Astrocyte (in vitro differentiated cells and primary cell): Measurements from ENCODE around the gene ODF4. TPM values are rescaled to one million over a fixed set of nuclear protein-coding genes. Genes with fewer than 3 reads are reported as not detected.
A peak's percentile ranks its signal among the peaks of the same experiment; 100 is the strongest.

Experiments used
- DNase-seq: peaks from one replicate; pipeline ENCODE4 v3.0.0-alpha.2; 2010; ENCODE audit warnings: low read depth
- FAIRE-seq: peaks from 2 replicates; lab custom pipeline; 2011; peaks lifted over from hg19 to GRCh38; lab: Jason Lieb, UNC
- H2AFZ ChIP-seq: 2 replicates; pipeline ENCODE4 v1.6.0; 2012; ENCODE audit warnings: low read depth, low read length, inconsistent platforms
- H3K27ac ChIP-seq: 2 replicates; pipeline ENCODE4 v1.5.1; 2011; ENCODE audit warnings: low read depth, low read length, inconsistent platforms
- H3K27me3 ChIP-seq: 2 replicates; pipeline ENCODE4 v1.6.0; 2011; ENCODE audit warnings: low read length, inconsistent platforms; ENCODE audit not compliant: insufficient read depth
- H3K36me3 ChIP-seq: 2 replicates; pipeline ENCODE4 v1.5.1; 2011; ENCODE audit warnings: low read length, inconsistent platforms; ENCODE audit not compliant: insufficient read depth
- H3K4me1 ChIP-seq: 2 replicates; pipeline ENCODE4 v1.5.1; 2011; ENCODE audit warnings: low read length, inconsistent platforms; ENCODE audit not compliant: insufficient read depth
- H3K4me2 ChIP-seq: 2 replicates; pipeline ENCODE4 v1.6.0; 2012; ENCODE audit warnings: low read length, inconsistent platforms
- H3K4me3 ChIP-seq: 2 replicates; pipeline ENCODE4 v1.5.1; 2011; ENCODE audit warnings: low read depth, mild to moderate bottlenecking, low read length, inconsistent platforms; ENCODE audit not compliant: insufficient read depth
- H3K79me2 ChIP-seq: 2 replicates; pipeline ENCODE4 v1.6.0; 2012; ENCODE audit warnings: mild to moderate bottlenecking, low read length, inconsistent platforms; ENCODE audit not compliant: insufficient read depth
- H3K9ac ChIP-seq: 2 replicates; pipeline ENCODE4 v1.6.0; 2012; ENCODE audit warnings: mild to moderate bottlenecking, low read length, inconsistent platforms
- H3K9me3 ChIP-seq: 2 replicates; pipeline ENCODE4 v1.5.1; 2012; ENCODE audit warnings: low read depth, mild to moderate bottlenecking, low read length, inconsistent platforms; ENCODE audit not compliant: insufficient read depth
- H4K20me1 ChIP-seq: 2 replicates; pipeline ENCODE4 v1.6.0; 2012; ENCODE audit warnings: low read length, inconsistent platforms; ENCODE audit not compliant: insufficient read depth
- H3K27ac Mint-ChIP-seq: one replicate; pipeline ENCODE4 v1.8.0; 2021; ENCODE audit warnings: mild to moderate bottlenecking, mixed read lengths; ENCODE audit not compliant: unreplicated experiment
- H3K27me3 Mint-ChIP-seq: one replicate; pipeline ENCODE4 v1.8.0; 2021; ENCODE audit warnings: low read depth, mixed read lengths; ENCODE audit not compliant: unreplicated experiment
- H3K36me3 Mint-ChIP-seq: one replicate; pipeline ENCODE4 v1.8.0; 2021; ENCODE audit warnings: low read depth, mixed read lengths; ENCODE audit not compliant: unreplicated experiment
- H3K4me1 Mint-ChIP-seq: one replicate; pipeline ENCODE4 v1.8.0; 2021; ENCODE audit warnings: low read depth, mixed read lengths; ENCODE audit not compliant: unreplicated experiment
- H3K4me3 Mint-ChIP-seq: one replicate; pipeline ENCODE4 v1.8.0; 2021; ENCODE audit warnings: mild to moderate bottlenecking, moderate library complexity, mixed read lengths; ENCODE audit not compliant: unreplicated experiment
- H3K9me3 Mint-ChIP-seq: one replicate; pipeline ENCODE4 v1.8.0; 2021; ENCODE audit warnings: mild to moderate bottlenecking, mixed read lengths; ENCODE audit not compliant: unreplicated experiment
- EZH2 ChIP-seq: IDR thresholded peaks from 2 replicates; pipeline ENCODE4 v1.6.1; 2012; ENCODE audit warnings: mild to moderate bottlenecking, low read length, inconsistent platforms; ENCODE audit not compliant: insufficient read depth
- total RNA-seq: library from RNA; stranded (reverse); gene quantifications from 2 replicates; pipeline ENCODE4 v1.2.1, GENCODE V29; 2021
- TF ChIP-seq, protein P1 (sequence below): IDR thresholded peaks from 2 replicates; pipeline ENCODE4 v1.5.1; 2011; ENCODE audit warnings: low read depth, mild to moderate bottlenecking, inconsistent platforms, low read length, moderate library complexity; ENCODE audit not compliant: insufficient read depth

Gene ODF4
- total RNA-seq, 1 donor from 2014 or later = not detected

DNA sequence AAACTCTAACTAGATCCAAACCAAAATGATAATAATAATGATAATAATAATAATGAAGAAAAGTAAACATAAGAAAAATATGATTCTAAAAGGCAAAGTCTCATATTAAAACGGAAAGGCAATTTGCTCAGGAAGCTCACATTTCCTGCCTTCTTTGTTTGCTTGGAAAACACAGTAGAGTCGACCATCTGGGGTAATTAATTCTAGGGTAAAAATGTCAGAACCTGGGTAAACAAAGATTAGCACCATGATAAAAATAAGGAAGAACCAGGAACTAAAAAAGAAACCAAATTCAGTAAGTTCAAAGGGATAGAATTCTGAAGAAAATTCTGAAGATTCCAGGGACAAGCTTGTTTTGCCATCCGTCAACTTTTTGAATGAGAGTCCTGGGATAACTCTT lies 20.6 kb downstream of the ODF4 start:
- H2AFZ ChIP-seq = no peak overlapping the region
- Mint-ChIP-seq H3K4me3 (no peak overlapping the region), H3K27ac (peak overlapping the region; percentile 94), H3K36me3 (no peaks in the 10 kb centered on the region), H3K9me3 (no peaks in the 10 kb centered on the region), H3K27me3 (no peaks in the 10 kb centered on the region), H3K4me1 (peaks cover 34% of the 10 kb centered on the region)
- peaks cover 6% of the 10 kb centered on the region for H3K4me1 ChIP-seq
- no peaks in the 10 kb centered on the region for H3K27me3 ChIP-seq
- H4K20me1 ChIP-seq = no peaks in the 10 kb centered on the region
- no peak for FAIRE-seq
- no peak overlapping the region for H3K9ac ChIP-seq
- no peaks in the 10 kb centered on the region for H3K9me3 ChIP-seq
- H3K4me3 ChIP-seq = no peak overlapping the region
- no peak for TF ChIP-seq EZH2
- TF ChIP-seq, protein P1, sequence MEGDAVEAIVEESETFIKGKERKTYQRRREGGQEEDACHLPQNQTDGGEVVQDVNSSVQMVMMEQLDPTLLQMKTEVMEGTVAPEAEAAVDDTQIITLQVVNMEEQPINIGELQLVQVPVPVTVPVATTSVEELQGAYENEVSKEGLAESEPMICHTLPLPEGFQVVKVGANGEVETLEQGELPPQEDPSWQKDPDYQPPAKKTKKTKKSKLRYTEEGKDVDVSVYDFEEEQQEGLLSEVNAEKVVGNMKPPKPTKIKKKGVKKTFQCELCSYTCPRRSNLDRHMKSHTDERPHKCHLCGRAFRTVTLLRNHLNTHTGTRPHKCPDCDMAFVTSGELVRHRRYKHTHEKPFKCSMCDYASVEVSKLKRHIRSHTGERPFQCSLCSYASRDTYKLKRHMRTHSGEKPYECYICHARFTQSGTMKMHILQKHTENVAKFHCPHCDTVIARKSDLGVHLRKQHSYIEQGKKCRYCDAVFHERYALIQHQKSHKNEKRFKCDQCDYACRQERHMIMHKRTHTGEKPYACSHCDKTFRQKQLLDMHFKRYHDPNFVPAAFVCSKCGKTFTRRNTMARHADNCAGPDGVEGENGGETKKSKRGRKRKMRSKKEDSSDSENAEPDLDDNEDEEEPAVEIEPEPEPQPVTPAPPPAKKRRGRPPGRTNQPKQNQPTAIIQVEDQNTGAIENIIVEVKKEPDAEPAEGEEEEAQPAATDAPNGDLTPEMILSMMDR = no peak
- H3K27ac ChIP-seq = no peak overlapping the region
- H3K79me2 ChIP-seq = no peaks in the 10 kb centered on the region
- no peak for DNase-seq
- no peaks in the 10 kb centered on the region for H3K36me3 ChIP-seq
- H3K4me2 ChIP-seq = peak overlapping the region; percentile 62

DNA sequence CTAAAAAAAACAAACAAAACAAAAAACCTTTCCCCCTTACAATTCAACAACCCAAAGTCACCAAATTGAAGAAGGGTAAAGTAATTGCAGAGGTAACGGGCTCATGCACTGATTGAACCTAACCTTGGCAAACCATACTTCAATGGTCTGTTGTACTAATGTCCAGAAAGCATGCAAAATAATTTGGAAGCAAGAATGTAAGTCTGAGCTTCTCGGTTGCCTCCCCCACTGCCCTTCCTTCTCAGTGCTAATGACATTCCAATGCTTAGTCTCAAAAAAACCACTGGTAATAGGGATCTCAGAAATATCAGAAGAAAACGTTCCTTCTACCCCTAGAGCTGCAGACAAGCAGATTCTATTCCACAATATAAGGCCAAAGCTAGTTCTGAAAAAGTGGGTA lies 21.1 kb downstream of the ODF4 start:
- no peaks in the 10 kb centered on the region for H3K36me3 ChIP-seq
- no peak for TF ChIP-seq EZH2
- TF ChIP-seq, protein P1 = no peak
- no peaks in the 10 kb centered on the region for H3K9me3 Mint-ChIP-seq
- no peaks in the 10 kb centered on the region for H3K27me3 Mint-ChIP-seq
- no peak overlapping the region for H2AFZ ChIP-seq
- H3K9me3 ChIP-seq = no peaks in the 10 kb centered on the region
- no peak overlapping the region for H3K27ac ChIP-seq
- H3K4me2 ChIP-seq = peak overlapping the region; percentile 0
- peak overlapping the region; percentile 94 for H3K27ac Mint-ChIP-seq
- no peaks in the 10 kb centered on the region for H3K79me2 ChIP-seq
- no peak for FAIRE-seq
- H3K36me3 Mint-ChIP-seq = no peaks in the 10 kb centered on the region
- peak overlapping the region; percentile 1 for H3K4me3 Mint-ChIP-seq
- H3K4me3 ChIP-seq = no peak overlapping the region
- DNase-seq = no peak
- H4K20me1 ChIP-seq = no peaks in the 10 kb centered on the region
- H3K9ac ChIP-seq = no peak overlapping the region
- H3K4me1 ChIP-seq = peaks cover 10% of the 10 kb centered on the region
- no peaks in the 10 kb centered on the region for H3K27me3 ChIP-seq
- H3K4me1 Mint-ChIP-seq = peaks cover 39% of the 10 kb centered on the region

DNA sequence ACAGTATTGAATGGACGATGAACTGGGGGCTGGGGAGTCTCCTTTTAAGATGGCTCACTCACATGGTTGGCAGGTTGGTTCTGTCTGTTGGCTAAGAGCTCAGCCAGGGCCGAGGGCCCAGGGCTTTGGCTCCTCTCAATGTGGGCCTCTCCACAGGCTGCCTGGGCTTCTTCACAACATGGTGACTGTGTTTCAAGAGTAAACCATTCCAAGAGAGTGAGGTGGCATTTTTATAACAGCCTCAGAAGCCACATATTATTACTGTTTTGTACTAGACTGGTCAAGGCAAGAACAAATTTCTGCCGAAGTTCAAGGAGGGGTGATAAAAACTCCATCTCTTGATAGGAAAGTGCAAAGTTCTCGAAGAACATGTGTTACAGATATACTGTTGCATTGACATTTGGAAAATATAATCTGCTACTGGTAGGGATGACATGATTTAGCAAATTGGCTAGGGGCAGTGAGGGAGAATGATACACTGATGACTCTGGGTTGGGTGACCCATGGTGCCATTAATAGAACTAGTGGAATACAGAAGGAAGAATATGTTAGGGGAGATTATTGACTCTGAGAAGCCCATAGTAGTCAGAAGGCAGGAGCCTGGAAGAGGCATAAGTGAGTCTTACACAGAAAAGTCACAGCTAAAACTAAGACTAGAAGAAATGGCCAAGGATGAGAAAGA lies 23.2 kb downstream of the ODF4 start:
- peak overlapping the region; percentile 66 for H3K27ac Mint-ChIP-seq

More for the DNA sequence above, 23.2 kb downstream of the ODF4 start:
- Histone ChIP-seq H4K20me1 (no peaks in the 10 kb centered on the region), H3K4me3 (no peak overlapping the region), H3K79me2 (no peaks in the 10 kb centered on the region), H3K27ac (no peak overlapping the region), H3K36me3 (no peaks in the 10 kb centered on the region), H3K4me1 (peaks cover 16% of the 10 kb centered on the region), H2AFZ (no peak overlapping the region), H3K4me2 (no peak overlapping the region), H3K9ac (no peak overlapping the region), H3K27me3 (no peaks in the 10 kb centered on the region), H3K9me3 (no peaks in the 10 kb centered on the region)
- H3K36me3 Mint-ChIP-seq = no peaks in the 10 kb centered on the region
- DNase-seq = peak; percentile 40
- H3K4me1 Mint-ChIP-seq = peaks cover 44% of the 10 kb centered on the region
- H3K27me3 Mint-ChIP-seq = no peaks in the 10 kb centered on the region
- H3K9me3 Mint-ChIP-seq = no peaks in the 10 kb centered on the region
- TF ChIP-seq EZH2 = no peak
- TF ChIP-seq, protein P1 = no peak
- no peak for FAIRE-seq
- peak overlapping the region; percentile 14 for H3K4me3 Mint-ChIP-seq
